Lower lobe of right lung (tissue), 2 donors: ENCODE data around the gene RHO. TPM values are rescaled to one million over a fixed set of nuclear protein-coding genes. Genes with fewer than 3 reads are reported as not detected.

ENCODE experiments used
- ATAC-seq, 2 donors: fragments of 200-7000 bp; cut with Tn5 transposase; one replicate each; pipeline ENCODE4 v1.9.1; 2020 to 2022; ENCODE audit warnings: mild to moderate bottlenecking in 2 of 2, moderate library complexity in 2 of 2
- DNase-seq: peaks from one replicate; pipeline ENCODE4 v3.0.0-alpha.2; 2020
- H3K27ac ChIP-seq: fragments of 200-600 bp; one replicate; pipeline ENCODE4 v1.8.0; 2022
- H3K27me3 ChIP-seq: fragments of 200-600 bp; one replicate; pipeline ENCODE4 v1.8.0; 2022; ENCODE audit warnings: low read depth
- H3K36me3 ChIP-seq: fragments of 200-600 bp; one replicate; pipeline ENCODE4 v1.8.0; 2022; ENCODE audit warnings: mild to moderate bottlenecking
- H3K4me1 ChIP-seq: fragments of 200-600 bp; one replicate; pipeline ENCODE4 v1.8.0; 2022
- H3K4me3 ChIP-seq: fragments of 200-600 bp; one replicate; pipeline ENCODE4 v1.8.0; 2022; ENCODE audit warnings: mild to moderate bottlenecking
- H3K9me3 ChIP-seq: fragments of 200-600 bp; one replicate; pipeline ENCODE4 v1.8.0; 2022
- CTCF ChIP-seq: fragments of 200-600 bp; IDR thresholded peaks from one replicate; pipeline ENCODE4 v1.8.0; 2022; ENCODE audit warnings: antibody characterized with exemption, mild to moderate bottlenecking
- intact Hi-C: fragments of 100-400 bp; cut with DNase I; formaldehyde crosslinking; loops from one replicate; pipeline ENCODE4 v1.11.0; 2022
- total RNA-seq: library from RNA; stranded (reverse); fragmentation: NEBNext Ultra II Directional; extraction: Animal tissue kit (Norgen Biotek cat#: 25700); gene quantifications from one replicate; pipeline ENCODE4 v1.2.1, GENCODE V29; 2021
- donor health status: DM: no; HTN: yes; CAD: no; lungs with severe emphysema.

The RHO gene
- total RNA-seq, 1 donor from 2014 or later = not detected

- H3K4me3 ChIP-seq = no peak overlapping the region
- no peaks in the 10 kb centered on the region for H3K9me3 ChIP-seq
- TF ChIP-seq CTCF = no peak
- DNase-seq (no peak), ATAC-seq (no peak)
- no peaks in the 10 kb centered on the region for H3K4me1 ChIP-seq
- intact Hi-C loops = no loop called here
- H3K36me3 ChIP-seq = peaks cover 30% of the 10 kb centered on the region
- no peak overlapping the region for H3K27ac ChIP-seq
- H3K27me3 ChIP-seq = no peaks in the 10 kb centered on the region
Measured at GRCh38 chr3:129518581-129518980, 9.9 kb upstream of the RHO start.

GRCh38 chr3:129519449-129519848, 9.0 kb upstream of the RHO start:
- Histone ChIP-seq H3K36me3 (peaks cover 21% of the 10 kb centered on the region), H3K4me1 (no peaks in the 10 kb centered on the region), H3K27ac (no peak overlapping the region), H3K9me3 (no peaks in the 10 kb centered on the region), H3K4me3 (no peak overlapping the region), H3K27me3 (no peaks in the 10 kb centered on the region)
- DNase-seq = no peak
- intact Hi-C loops = no loop called here
- no peak for ATAC-seq
- no peak for TF ChIP-seq CTCF

- no peaks in the 10 kb centered on the region for H3K4me1 ChIP-seq
- H3K27ac ChIP-seq = no peak overlapping the region
- intact Hi-C loops = no loop called here
- ATAC-seq (no peak), DNase-seq (no peak)
- H3K27me3 ChIP-seq = no peaks in the 10 kb centered on the region
- peaks cover 15% of the 10 kb centered on the region for H3K36me3 ChIP-seq
- no peak overlapping the region for H3K4me3 ChIP-seq
- TF ChIP-seq CTCF = no peak
- H3K9me3 ChIP-seq = no peaks in the 10 kb centered on the region
Measured at GRCh38 chr3:129519896-129520715, 8.3 kb upstream of the RHO start.

- no peak for DNase-seq
- no peak overlapping the region for H3K27ac ChIP-seq
- intact Hi-C loops = no loop called here
- no peaks in the 10 kb centered on the region for H3K27me3 ChIP-seq
- H3K4me1 ChIP-seq = no peaks in the 10 kb centered on the region
- no peak for TF ChIP-seq CTCF
- H3K9me3 ChIP-seq = no peaks in the 10 kb centered on the region
- peaks cover 15% of the 10 kb centered on the region for H3K36me3 ChIP-seq
- no peak overlapping the region for H3K4me3 ChIP-seq
- no peak for ATAC-seq
Measured at GRCh38 chr3:129520960-129521359, 7.5 kb upstream of the RHO start.

GRCh38 chr3:129521611-129522010, 6.8 kb upstream of the RHO start:
- ATAC-seq (no peak), DNase-seq (no peak)
- Histone ChIP-seq H3K36me3 (peaks cover 15% of the 10 kb centered on the region), H3K9me3 (no peaks in the 10 kb centered on the region), H3K4me1 (no peaks in the 10 kb centered on the region), H3K27ac (no peak overlapping the region), H3K4me3 (no peak overlapping the region), H3K27me3 (no peaks in the 10 kb centered on the region)
- intact Hi-C loops = no loop called here
- no peak for TF ChIP-seq CTCF
